Natural killer cell (primary cell): ENCODE measurements around the gene BCAM. TPM values are rescaled to one million over a fixed set of nuclear protein-coding genes. Genes with fewer than 3 reads are reported as not detected.

ENCODE experiments used
- ATAC-seq, 3 donors: fragments of 150-1000 bp in 2 of 3; fragments of 200-7000 bp in 1 of 3; cut with Tn5 transposase; 1 replicate in 1 of 3; 2 replicates in 2 of 3; pipeline ENCODE4 v1.10.0; 2021; ENCODE audit warnings: mild to moderate bottlenecking in 2 of 3, moderate library complexity in 2 of 3
- DNase-seq, 2 donors: peaks; one replicate each; pipeline versions ENCODE4 v3.0.0 to v3.0.0-alpha.2; 2013 to 2021; ENCODE audit warnings: mixed read lengths in 1 of 2
- H3K27ac ChIP-seq: one replicate; pipeline ENCODE4 v1.5.1; 2013; ENCODE audit warnings: mild to moderate bottlenecking, low read length
- H3K27me3 ChIP-seq: one replicate; pipeline ENCODE4 v1.6.1; 2013; ENCODE audit warnings: low read length; ENCODE audit not compliant: control insufficient read depth, insufficient read depth
- H3K36me3 ChIP-seq: one replicate; pipeline ENCODE4 v1.6.1; 2013; ENCODE audit warnings: low read length; ENCODE audit not compliant: control insufficient read depth, insufficient read depth
- H3K4me1 ChIP-seq: one replicate; pipeline ENCODE4 v1.6.1; 2013; ENCODE audit warnings: low read length; ENCODE audit not compliant: control insufficient read depth, insufficient read depth
- H3K4me3 ChIP-seq: one replicate; pipeline ENCODE4 v1.5.1; 2013; ENCODE audit warnings: low read length
- H3K9me3 ChIP-seq: one replicate; pipeline ENCODE4 v1.6.1; 2013; ENCODE audit warnings: low read length; ENCODE audit not compliant: control insufficient read depth, insufficient read depth
- H3K27ac Mint-ChIP-seq, 2 donors: one replicate each; pipeline ENCODE4 v1.8.0; 2022; ENCODE audit warnings: mild to moderate bottlenecking in 2 of 2, mixed read lengths in 2 of 2, moderate library complexity in 1 of 2
- H3K27me3 Mint-ChIP-seq, 2 donors: one replicate each; pipeline ENCODE4 v1.8.0; 2022; ENCODE audit warnings: low read depth in 2 of 2, mixed read lengths in 2 of 2
- H3K36me3 Mint-ChIP-seq: one replicate; pipeline ENCODE4 v1.8.0; 2022; ENCODE audit warnings: mixed read lengths
- H3K4me1 Mint-ChIP-seq, 2 donors: one replicate each; pipeline ENCODE4 v1.8.0; 2022; ENCODE audit warnings: mixed read lengths in 2 of 2
- H3K4me3 Mint-ChIP-seq: one replicate; pipeline ENCODE4 v1.8.0; 2022; ENCODE audit warnings: mild to moderate bottlenecking, moderate library complexity, mixed read lengths
- H3K9me3 Mint-ChIP-seq, 2 donors: one replicate each; pipeline ENCODE4 v1.8.0; 2022; ENCODE audit warnings: mixed read lengths in 2 of 2
- WGBS: methylation state at CpG from one replicate; pipeline ENCODE4 v1.1.7; 2013; ENCODE audit warnings: missing lambda C conversion rate; ENCODE audit not compliant: insufficient coverage; 5-methylcytosine and 5-hydroxymethylcytosine counted together
- intact Hi-C: fragments of 100-400 bp; cut with micrococcal nuclease; formaldehyde crosslinking; loops from one replicate; pipeline ENCODE4 v1.14.2; 2022
- total RNA-seq, 4 donors: library from RNA; stranded (reverse); fragments of 120-200 nt in 1 of 4; gene quantifications; one replicate each; pipeline versions ENCODE4 v1.2.3 to v1.2.4, GENCODE V29; 2013 to 2022
- TF ChIP-seq, protein P1 (sequence below): fragments of 200-600 bp; IDR thresholded peaks from one replicate; pipeline ENCODE4 v1.8.0; 2022; ENCODE audit warnings: antibody characterized with exemption

Gene BCAM
- total RNA-seq, 3 donors from 2014 or later (not counting 1 experiment from before 2014, with no cell fraction given) = not detected

DNA sequence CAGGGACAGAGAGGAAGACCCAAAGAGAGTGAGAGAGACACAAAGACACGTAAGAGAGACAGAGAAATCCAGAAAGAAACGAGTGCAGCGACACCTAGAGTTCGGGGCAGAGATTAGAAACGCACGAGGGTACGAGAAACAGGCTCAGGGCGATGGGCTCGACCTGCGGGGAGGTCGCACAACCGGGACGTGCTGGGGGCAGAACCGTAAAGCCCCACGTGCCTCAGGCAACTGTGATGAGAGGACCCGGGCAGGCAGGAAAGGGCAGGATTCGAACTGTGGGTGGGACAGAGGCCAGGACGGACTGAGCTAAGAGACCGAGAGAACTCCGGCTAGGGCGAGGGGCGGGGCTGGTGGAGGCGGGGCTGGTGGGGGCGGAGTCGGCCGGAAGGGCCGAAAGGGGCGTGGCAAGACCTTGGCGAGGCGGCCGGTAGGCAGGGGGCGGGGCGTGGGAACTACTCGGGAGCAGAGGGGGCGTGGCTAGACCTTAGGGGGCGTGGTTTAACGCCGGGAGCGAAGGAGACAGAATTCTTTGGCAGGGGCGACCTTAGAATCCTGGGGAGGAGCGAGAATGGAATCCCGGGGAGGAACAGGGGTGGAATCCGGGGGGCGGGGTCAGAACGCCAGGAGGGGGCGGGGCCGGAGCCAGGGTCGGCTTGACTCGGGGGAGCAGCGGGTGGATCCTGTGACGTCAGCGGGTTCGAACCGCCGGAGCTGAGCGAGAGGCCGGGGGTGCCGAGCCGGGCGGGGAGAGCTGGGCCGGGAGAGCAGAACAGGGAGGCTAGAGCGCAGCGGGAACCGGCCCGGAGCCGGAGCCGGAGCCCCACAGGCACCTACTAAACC is 36.9 kb downstream of the BCAM start, which contains the start of gene NECTIN2:
Gene NECTIN2, plus strand, starts transcription at position 686 of the 843 bp plus-strand sequence. CDS start 229 bp downstream, outside the sequence.
- intact Hi-C loops = loop anchor here (1.0 to 10.0 kb wide), 4 partner anchors 46 to 151 kb away; partner anchors contain the start of gene CEACAM16
- TF ChIP-seq, protein P1, sequence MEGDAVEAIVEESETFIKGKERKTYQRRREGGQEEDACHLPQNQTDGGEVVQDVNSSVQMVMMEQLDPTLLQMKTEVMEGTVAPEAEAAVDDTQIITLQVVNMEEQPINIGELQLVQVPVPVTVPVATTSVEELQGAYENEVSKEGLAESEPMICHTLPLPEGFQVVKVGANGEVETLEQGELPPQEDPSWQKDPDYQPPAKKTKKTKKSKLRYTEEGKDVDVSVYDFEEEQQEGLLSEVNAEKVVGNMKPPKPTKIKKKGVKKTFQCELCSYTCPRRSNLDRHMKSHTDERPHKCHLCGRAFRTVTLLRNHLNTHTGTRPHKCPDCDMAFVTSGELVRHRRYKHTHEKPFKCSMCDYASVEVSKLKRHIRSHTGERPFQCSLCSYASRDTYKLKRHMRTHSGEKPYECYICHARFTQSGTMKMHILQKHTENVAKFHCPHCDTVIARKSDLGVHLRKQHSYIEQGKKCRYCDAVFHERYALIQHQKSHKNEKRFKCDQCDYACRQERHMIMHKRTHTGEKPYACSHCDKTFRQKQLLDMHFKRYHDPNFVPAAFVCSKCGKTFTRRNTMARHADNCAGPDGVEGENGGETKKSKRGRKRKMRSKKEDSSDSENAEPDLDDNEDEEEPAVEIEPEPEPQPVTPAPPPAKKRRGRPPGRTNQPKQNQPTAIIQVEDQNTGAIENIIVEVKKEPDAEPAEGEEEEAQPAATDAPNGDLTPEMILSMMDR = no peak
- H3K4me1 Mint-ChIP-seq = peaks cover 17 to 33% of the 10 kb centered on the region in 2 donors
- WGBS = under 1% methylated on average over 67 of the region's 67 CpGs
- Histone ChIP-seq H3K9me3 (no peaks in the 10 kb centered on the region), H3K27me3 (peaks cover 13% of the 10 kb centered on the region), H3K4me3 (peak within 1 kb of the TSS; percentile 42), H3K27ac (no peak within 1 kb of the TSS), H3K36me3 (no peaks in the 10 kb centered on the region), H3K4me1 (peaks cover 39% of the 10 kb centered on the region)
- H3K27me3 Mint-ChIP-seq = peaks cover 0 to 20% of the 10 kb centered on the region in 2 donors
- DNase-seq = peak; percentile 74 to 86
- no peaks in the 10 kb centered on the region for H3K9me3 Mint-ChIP-seq
- no peaks in the 10 kb centered on the region for H3K36me3 Mint-ChIP-seq
- peak; percentile 73 to 86 (median 75) for ATAC-seq
- peak within 1 kb of the TSS; percentile 88 for H3K4me3 Mint-ChIP-seq
- peak within 1 kb of the TSS; percentile 35 to 61 for H3K27ac Mint-ChIP-seq

- Mint-ChIP-seq H3K9me3 (no peaks in the 10 kb centered on the region), H3K27me3 (peaks cover 0 to 20% of the 10 kb centered on the region in 2 donors), H3K36me3 (no peaks in the 10 kb centered on the region), H3K4me1 (peaks cover 17 to 28% of the 10 kb centered on the region in 2 donors), H3K27ac (peak overlapping the region; percentile 25 to 61), H3K4me3 (peak overlapping the region; percentile 88)
- peak overlapping the region; percentile 42 for H3K4me3 ChIP-seq
- no peak overlapping the region for H3K27ac ChIP-seq
- H3K9me3 ChIP-seq = no peaks in the 10 kb centered on the region
- intact Hi-C loops = loop anchor here (5.0 to 10.0 kb wide), 2 partner anchors 124 to 152 kb away; partner anchors contain the start of gene CEACAM16
- no peaks in the 10 kb centered on the region for H3K36me3 ChIP-seq
- TF ChIP-seq, protein P1 = no peak
- ATAC-seq = no peak
- H3K27me3 ChIP-seq = peaks cover 13% of the 10 kb centered on the region
- peaks cover 39% of the 10 kb centered on the region for H3K4me1 ChIP-seq
- under 1% methylated on average over 46 of the region's 51 CpGs for WGBS
- peak in 1 of 2 donors; percentile 18 for DNase-seq
Measured at GRCh38 chr19:44846455-44847143, 37.7 kb downstream of the BCAM start.

DNA sequence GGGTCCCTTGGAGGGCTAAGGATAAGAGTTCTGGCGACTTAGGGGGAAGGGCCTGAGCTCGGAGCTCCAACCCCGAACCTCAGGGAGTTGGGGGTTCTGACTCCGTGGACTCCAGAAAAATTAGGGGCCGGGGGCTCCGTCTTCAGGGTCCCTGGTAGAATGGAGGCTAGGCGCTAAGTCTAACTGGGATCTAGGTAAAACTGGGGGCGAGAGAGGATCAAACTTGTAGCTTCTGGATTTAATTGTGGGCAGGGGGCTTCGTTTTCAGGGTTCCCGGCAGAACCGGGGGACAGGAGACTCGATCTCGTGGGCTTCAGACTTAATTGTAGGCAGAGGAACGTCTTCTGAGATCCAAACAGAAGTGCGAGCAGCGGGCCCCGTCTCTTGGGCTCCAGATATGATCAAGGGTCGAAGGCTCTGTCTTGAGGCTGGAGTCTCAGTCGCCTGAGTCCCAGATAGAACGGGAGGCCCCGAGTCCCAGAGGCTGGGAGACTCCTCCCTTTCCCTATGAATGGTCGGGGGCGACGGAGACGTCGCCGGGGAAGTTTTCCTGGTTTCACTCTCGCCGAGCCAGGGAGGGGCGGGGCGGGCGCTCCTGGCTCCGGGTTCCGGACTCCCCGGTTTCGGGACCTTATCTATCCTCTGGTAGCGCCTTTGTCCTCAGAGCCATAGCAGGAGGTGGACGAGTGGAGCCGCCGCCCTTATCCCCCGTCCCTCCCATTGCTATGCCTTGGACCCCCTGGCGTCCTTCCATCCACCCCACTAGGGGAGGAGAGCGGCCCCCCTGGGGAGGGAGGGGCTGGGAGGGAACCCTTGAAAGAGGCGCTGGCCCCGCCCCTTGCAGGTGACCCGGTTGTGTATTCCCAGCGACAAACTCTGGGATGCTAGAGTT is 38.5 kb downstream of the BCAM start:
- Mint-ChIP-seq H3K36me3 (no peaks in the 10 kb centered on the region), H3K4me3 (peak overlapping the region; percentile 88), H3K27ac (peak overlapping the region; percentile 25 to 61), H3K27me3 (peaks cover 0 to 20% of the 10 kb centered on the region in 2 donors), H3K4me1 (peaks cover 17 to 27% of the 10 kb centered on the region in 2 donors), H3K9me3 (no peaks in the 10 kb centered on the region)
- H3K27me3 ChIP-seq = peaks cover 13% of the 10 kb centered on the region
- no peaks in the 10 kb centered on the region for H3K9me3 ChIP-seq
- H3K27ac ChIP-seq = no peak overlapping the region
- H3K4me1 ChIP-seq = peaks cover 39% of the 10 kb centered on the region
- H3K36me3 ChIP-seq = no peaks in the 10 kb centered on the region
- ATAC-seq (no peak), DNase-seq (peak in 1 of 2 donors; percentile 32)
- H3K4me3 ChIP-seq = peak overlapping the region; percentile 42
- intact Hi-C loops = loop anchor here (5.0 to 10.0 kb wide), 2 partner anchors 125 to 153 kb away; partner anchors contain the start of gene CEACAM16
- TF ChIP-seq, protein P1 = no peak
- WGBS = 3% methylated on average over 43 of the region's 47 CpGs
